ENCODE results near the gene MITF. TPM values are rescaled to one million over a fixed set of nuclear protein-coding genes. Genes with fewer than 3 reads are reported as not detected.
A peak's percentile ranks its signal among the peaks of the same experiment; 100 is the strongest.

Gene MITF
- total RNA-seq, 1 donor from 2014 or later = 1.5 TPM

GRCh38 chr3:69761896-69762767 lies 22.9 kb downstream of the MITF start:
- DNase-seq = peak; percentile 23

- DNase-seq = no peak
These were observed 23.5 kb downstream of the MITF start for GRCh38 chr3:69762768-69763229.

DNA sequence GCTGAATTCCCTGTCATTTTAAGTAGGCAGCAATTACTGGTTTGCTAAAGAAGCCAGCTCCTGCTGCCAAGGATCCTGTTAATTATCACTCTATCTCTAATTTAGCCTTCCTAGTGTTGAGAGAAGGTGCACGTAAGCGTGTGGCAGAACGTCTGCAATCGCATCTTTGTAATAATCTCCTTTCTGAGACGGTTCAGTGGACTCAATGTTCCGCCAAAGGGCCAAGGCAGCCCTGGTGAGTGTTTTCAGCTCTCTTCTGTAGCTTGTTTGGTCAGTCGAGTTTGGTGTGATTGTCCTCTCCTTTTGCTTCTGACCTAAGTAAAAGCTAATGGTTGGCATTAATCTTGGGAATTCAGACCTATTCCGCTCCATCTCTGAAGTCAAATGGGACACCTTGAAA lies 24.2 kb downstream of the MITF start:
- peak; percentile 53 for DNase-seq

GRCh38 chr3:69764121-69764741 lies 25.0 kb downstream of the MITF start:
- DNase-seq = peak; percentile 73

GRCh38 chr3:69764861-69765260 lies 25.6 kb downstream of the MITF start:
- DNase-seq = no peak

DNA sequence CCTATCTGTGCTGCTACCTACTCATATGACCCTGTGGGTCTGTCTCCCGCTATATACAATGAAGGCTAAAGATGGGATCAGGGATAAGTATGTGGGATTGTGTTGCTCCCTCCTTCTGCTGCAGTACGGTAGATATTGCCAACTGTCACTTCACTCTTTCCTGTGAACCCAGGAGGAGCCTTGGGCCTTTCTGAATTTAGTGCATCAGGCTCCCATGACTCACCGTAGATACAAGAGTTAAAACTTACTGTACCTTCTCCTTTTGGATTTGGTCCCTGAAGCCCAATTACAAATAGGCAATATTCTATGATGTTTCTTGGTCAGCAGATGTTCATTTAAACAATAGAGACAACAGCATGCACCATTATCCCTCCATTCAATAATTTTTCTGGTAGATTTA lies 27.4 kb downstream of the MITF start:
- DNase-seq = no peak

- DNase-seq = peak; percentile 23
These were observed 28.3 kb downstream of the MITF start for GRCh38 chr3:69767571-69767970.

- DNase-seq = no peak
These were observed 29.2 kb downstream of the MITF start for GRCh38 chr3:69768438-69768837.

GRCh38 chr3:69770219-69770618 lies 31.0 kb downstream of the MITF start:
- peak; percentile 73 for DNase-seq

DNA sequence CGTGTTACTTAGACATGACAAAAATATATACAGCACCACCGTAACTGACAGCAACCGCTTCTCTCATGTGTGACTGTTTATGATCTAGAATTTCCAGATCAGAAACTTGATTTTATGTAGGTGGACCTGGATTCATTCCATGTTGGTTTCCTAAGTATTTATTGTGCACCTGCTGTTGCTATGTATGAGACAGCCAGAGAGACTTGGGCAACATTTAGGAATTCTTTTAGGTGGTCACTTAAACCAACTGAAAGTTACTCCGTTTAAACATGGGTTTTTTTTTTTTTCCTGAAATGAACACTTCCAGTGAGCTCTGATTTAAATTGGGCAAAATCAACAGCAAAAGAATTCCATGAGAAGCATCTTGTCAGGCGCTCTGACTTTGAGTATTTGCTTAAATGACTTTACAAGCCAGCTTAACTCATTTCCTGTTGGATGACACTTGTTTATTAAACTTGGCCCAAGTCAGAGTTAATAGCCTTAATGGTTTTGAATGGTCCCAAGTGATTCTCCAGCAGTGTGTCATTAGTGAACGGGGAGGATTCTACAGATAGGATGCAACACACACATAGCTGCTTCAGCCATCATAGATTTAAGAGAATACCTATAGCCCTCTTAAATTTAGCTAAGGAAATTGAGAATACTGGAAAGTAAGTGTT lies 31.8 kb downstream of the MITF start:
- DNase-seq = peak; percentile 69

DNA sequence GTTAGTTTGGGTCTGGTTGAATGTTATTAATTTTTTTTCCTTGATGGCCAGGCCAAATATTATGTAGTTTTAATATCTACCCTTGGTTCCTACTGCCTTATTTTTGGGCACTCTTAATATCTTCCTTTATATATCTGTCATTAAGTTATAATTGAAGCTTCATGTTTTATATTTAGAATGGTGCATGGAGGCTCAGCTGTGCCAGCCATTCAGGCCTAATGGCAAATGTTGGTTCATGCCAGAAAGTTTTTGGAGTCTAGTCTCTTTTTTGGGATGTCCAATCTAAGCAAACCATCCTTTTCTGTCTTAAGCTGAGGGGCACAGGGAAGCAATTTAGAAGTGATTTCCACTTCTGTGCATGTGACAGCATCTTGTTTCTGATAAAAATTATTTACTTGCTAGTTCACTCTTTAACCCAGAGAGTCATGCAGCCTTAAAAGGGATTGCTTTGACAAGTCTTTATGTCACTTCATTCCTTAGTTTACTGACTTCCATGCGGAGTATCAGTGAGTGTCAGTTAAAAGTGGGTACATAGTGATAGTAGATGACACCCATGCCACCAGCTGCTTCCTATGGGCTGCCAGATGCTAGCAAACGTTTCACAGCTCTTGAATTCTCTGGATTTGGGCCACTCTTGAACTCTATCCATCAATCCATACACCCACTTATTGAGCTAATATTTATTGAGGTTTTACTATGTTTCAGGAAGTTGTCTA lies 33.0 kb downstream of the MITF start:
- no peak for DNase-seq

- no peak for DNase-seq
These were observed 34.8 kb downstream of the MITF start for GRCh38 chr3:69774029-69774428.

DNA sequence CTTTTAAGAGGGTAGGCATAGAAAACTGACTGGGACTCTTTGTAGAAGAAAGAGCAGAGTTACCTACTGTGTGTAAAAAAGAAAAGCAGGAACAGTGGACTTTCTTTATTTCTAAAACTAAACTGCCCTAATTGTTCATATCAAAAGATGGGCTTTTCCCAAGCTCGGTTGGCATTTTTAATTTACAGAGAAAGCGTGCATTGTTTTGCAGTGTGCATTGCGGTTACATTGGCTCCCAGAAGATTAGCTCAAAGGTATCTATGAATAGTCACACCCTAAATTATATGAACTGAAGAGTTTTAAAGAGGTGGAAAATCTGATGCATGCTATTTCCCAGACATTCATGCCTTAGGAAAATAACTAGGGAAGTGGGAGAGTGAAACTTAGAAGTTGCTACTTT lies 36.5 kb downstream of the MITF start:
- no peak for DNase-seq

GRCh38 chr3:69776289-69776688 lies 37.0 kb downstream of the MITF start:
- DNase-seq = no peak

- peak; percentile 58 for DNase-seq
These were observed 37.8 kb downstream of the MITF start for GRCh38 chr3:69776920-69777581.

GRCh38 chr3:69777582-69777967 lies 38.3 kb downstream of the MITF start:
- no peak for DNase-seq

GRCh38 chr3:69781593-69781992 lies 42.3 kb downstream of the MITF start:
- DNase-seq = no peak

DNA sequence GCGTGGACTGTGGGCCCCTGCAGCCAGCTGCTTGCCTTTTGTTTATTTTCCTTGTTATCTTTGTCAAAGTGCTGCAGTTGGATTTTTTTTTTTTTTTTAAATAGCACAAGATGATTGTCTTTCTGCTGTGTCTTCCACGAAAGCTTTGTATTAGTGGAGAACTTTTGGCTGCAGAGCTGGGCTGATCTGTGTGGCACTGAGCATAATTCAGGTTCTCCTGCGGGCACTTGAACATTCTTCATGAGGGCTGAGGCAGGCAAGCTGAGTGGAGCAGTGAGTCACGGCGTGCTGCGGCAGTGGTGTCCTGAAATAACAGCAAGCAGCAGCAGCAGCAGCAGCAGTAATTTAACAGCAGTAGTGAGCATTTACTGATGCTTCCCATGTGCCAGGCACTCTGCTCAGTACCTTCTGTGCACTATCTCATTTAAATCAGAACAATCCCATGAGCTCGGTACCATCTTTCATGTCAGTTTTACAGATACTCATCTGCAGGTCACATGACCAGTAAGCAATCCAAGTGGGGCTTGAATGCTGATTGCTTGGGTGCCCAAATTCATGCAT lies 45.8 kb downstream of the MITF start:
- peak; percentile 77 for DNase-seq

DNA sequence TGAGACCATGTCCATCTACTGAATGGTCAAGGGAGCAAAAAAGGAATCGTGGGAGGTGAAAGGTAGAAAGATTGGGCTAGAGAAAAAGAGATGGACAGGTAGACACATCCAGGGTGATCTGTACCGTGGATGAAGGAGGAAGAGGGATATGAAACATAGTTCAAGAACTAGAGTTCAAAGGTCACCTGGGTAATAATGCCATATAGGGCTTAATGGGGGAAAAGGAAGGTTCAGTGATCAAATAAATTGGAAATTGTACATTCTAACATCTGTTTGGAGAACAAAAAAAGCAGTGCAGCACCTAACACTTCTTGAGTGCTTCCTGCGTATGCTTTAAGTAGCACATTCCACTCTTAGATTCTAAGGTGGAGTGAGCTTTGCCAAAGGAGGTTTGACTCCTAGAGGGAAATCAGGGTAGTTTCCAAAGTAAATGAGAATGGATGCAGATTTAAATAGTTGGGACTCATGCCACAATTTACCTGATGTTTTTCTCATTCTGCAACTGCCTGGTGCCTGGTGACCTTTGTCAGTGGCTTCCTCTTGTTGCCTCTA lies 46.6 kb downstream of the MITF start:
- DNase-seq = no peak

GRCh38 chr3:69786854-69787253 lies 47.6 kb downstream of the MITF start:
- no peak for DNase-seq

GRCh38 chr3:69787436-69788168 lies 48.3 kb downstream of the MITF start:
- peak; percentile 72 for DNase-seq
